WTC11 (cell line): Measurements from ENCODE around the gene STRN3. TPM values are rescaled to one million over a fixed set of nuclear protein-coding genes. Genes with fewer than 3 reads are reported as not detected.

Experiments used
- ATAC-seq: fragments of 200-7000 bp; cut with Tn5 transposase; 2 replicates; pipeline ENCODE4 v1.10.0; 2021; ENCODE audit warnings: mild to moderate bottlenecking, moderate library complexity
- CTCF ChIA-PET: fragments of 300-600 bp; sonication (Branson Sonifier 250); formaldehyde crosslinking; loops from one replicate; lab custom pipeline; 2021; ENCODE audit warnings: antibody characterized with exemption; lab: Charles Lee
- POLR2A ChIA-PET: fragments of 350-600 bp; sonication (Branson Sonifier 250); formaldehyde crosslinking; loops from one replicate; lab custom pipeline; 2021; ENCODE audit warnings: antibody characterized with exemption; lab: Charles Lee
- DNase-seq: peaks from one replicate; pipeline ENCODE4 v3.0.0; 2021; ENCODE audit warnings: low spot score
- H3K27ac Mint-ChIP-seq: 2 replicates; pipeline ENCODE4 v1.8.0; 2021; ENCODE audit warnings: mixed read lengths
- H3K27me3 Mint-ChIP-seq: 2 replicates; pipeline ENCODE4 v1.8.0; 2021; ENCODE audit warnings: low read depth, mild to moderate bottlenecking, moderate library complexity, mixed read lengths
- H3K36me3 Mint-ChIP-seq: 2 replicates; pipeline ENCODE4 v1.8.0; 2021; ENCODE audit warnings: mixed read lengths
- H3K4me1 Mint-ChIP-seq: 2 replicates; pipeline ENCODE4 v1.8.0; 2022; ENCODE audit warnings: mixed read lengths
- H3K4me3 Mint-ChIP-seq: 2 replicates; pipeline ENCODE4 v1.8.0; 2021; ENCODE audit warnings: mild to moderate bottlenecking, moderate library complexity, mixed read lengths
- H3K9me3 Mint-ChIP-seq: 2 replicates; pipeline ENCODE4 v1.8.0; 2021; ENCODE audit warnings: mixed read lengths
- AFF4 ChIP-seq: sonication (generic); formaldehyde crosslinking; IDR thresholded peaks from 2 replicates; pipeline ENCODE4 v1.8.1; 2023; ENCODE audit warnings: mild to moderate bottlenecking, missing genetic modification reagents, borderline replicate concordance
- E2F5 ChIP-seq: sonication (generic); formaldehyde crosslinking; IDR thresholded peaks from 2 replicates; pipeline ENCODE4 v1.8.1; 2022; ENCODE audit warnings: mild to moderate bottlenecking, moderate library complexity, missing genetic modification reagents
- EMX1 ChIP-seq: fragments of 250-450 bp; sonication (Bioruptor Pico); IDR thresholded peaks from 2 replicates; pipeline ENCODE4 v1.8.0; 2021; ENCODE audit warnings: mild to moderate bottlenecking
- FOXK1 ChIP-seq: sonication (generic); formaldehyde crosslinking; IDR thresholded peaks from 2 replicates; pipeline ENCODE4 v1.8.0; 2022; ENCODE audit warnings: mild to moderate bottlenecking, moderate library complexity, missing genetic modification reagents
- FOXP1 ChIP-seq: sonication (generic); formaldehyde crosslinking; IDR thresholded peaks from 2 replicates; pipeline ENCODE4 v1.8.0; 2022; ENCODE audit warnings: missing genetic modification reagents, mild to moderate bottlenecking, moderate library complexity, borderline replicate concordance
- HMGXB4 ChIP-seq: sonication (generic); formaldehyde crosslinking; IDR thresholded peaks from 2 replicates; pipeline ENCODE4 v1.8.1; 2023; ENCODE audit warnings: mild to moderate bottlenecking, moderate library complexity, missing genetic modification reagents
- MXD4 ChIP-seq: fragments of 250-450 bp; sonication (Bioruptor Pico); IDR thresholded peaks from 2 replicates; pipeline ENCODE4 v1.8.0; 2021; ENCODE audit warnings: mild to moderate bottlenecking, moderate library complexity, borderline replicate concordance
- NFE2L1 ChIP-seq: sonication (generic); formaldehyde crosslinking; IDR thresholded peaks from 2 replicates; pipeline ENCODE4 v1.8.1; 2023; ENCODE audit warnings: missing genetic modification reagents
- NFYB ChIP-seq: sonication (generic); formaldehyde crosslinking; conservative IDR thresholded peaks from 2 replicates; pipeline ENCODE4 v1.8.0; 2022; ENCODE audit warnings: low read depth, missing genetic modification reagents
- NR3C1 ChIP-seq: sonication (generic); formaldehyde crosslinking; conservative IDR thresholded peaks from 2 replicates; pipeline ENCODE4 v1.8.1; 2023; ENCODE audit warnings: low read depth, mild to moderate bottlenecking, missing genetic modification reagents
- SMAD3 ChIP-seq: sonication (generic); formaldehyde crosslinking; IDR thresholded peaks from 2 replicates; pipeline ENCODE4 v1.8.0; 2022; ENCODE audit warnings: missing genetic modification reagents, mild to moderate bottlenecking, borderline replicate concordance
- TEAD4 ChIP-seq: sonication (generic); formaldehyde crosslinking; IDR thresholded peaks from 2 replicates; pipeline ENCODE4 v1.8.0; 2022; ENCODE audit warnings: mild to moderate bottlenecking, missing genetic modification reagents
- ZNF219 ChIP-seq: sonication (generic); formaldehyde crosslinking; IDR thresholded peaks from 2 replicates; pipeline ENCODE4 v1.8.0; 2023; ENCODE audit warnings: missing genetic modification reagents, mild to moderate bottlenecking, borderline replicate concordance
- total RNA-seq: library from RNA; stranded (reverse); gene quantifications from 3 replicates; pipeline ENCODE4 v1.2.3, GENCODE V29; 2021
- TF ChIP-seq, protein P1 (sequence below): sonication (generic); formaldehyde crosslinking; IDR thresholded peaks from 2 replicates; pipeline ENCODE4 v1.8.1; 2023; ENCODE audit warnings: mild to moderate bottlenecking, missing genetic modification reagents, moderate library complexity
- TF ChIP-seq, protein P2 (sequence below): sonication (generic); formaldehyde crosslinking; IDR thresholded peaks from 2 replicates; pipeline ENCODE4 v1.8.1; 2023; ENCODE audit warnings: mild to moderate bottlenecking, missing genetic modification reagents, moderate library complexity
- TF ChIP-seq, protein P3 (sequence below): fragments of 250-450 bp; sonication (Bioruptor Pico); IDR thresholded peaks from 2 replicates; pipeline ENCODE4 v1.9.0; 2021; ENCODE audit warnings: moderate library complexity, mild to moderate bottlenecking, inconsistent platforms, borderline replicate concordance
- TF ChIP-seq, protein P4 (sequence below): fragments of 250-450 bp; sonication (Bioruptor Pico); conservative IDR thresholded peaks from 2 replicates; pipeline ENCODE4 v1.9.0; 2021; ENCODE audit warnings: mild to moderate bottlenecking
- TF ChIP-seq, protein P5 (sequence below): sonication (generic); formaldehyde crosslinking; IDR thresholded peaks from 2 replicates; pipeline ENCODE4 v1.8.1; 2023; ENCODE audit warnings: mild to moderate bottlenecking, missing genetic modification reagents

The STRN3 gene
- total RNA-seq, 1 experiment from 2014 or later = 37.1 TPM

DNA sequence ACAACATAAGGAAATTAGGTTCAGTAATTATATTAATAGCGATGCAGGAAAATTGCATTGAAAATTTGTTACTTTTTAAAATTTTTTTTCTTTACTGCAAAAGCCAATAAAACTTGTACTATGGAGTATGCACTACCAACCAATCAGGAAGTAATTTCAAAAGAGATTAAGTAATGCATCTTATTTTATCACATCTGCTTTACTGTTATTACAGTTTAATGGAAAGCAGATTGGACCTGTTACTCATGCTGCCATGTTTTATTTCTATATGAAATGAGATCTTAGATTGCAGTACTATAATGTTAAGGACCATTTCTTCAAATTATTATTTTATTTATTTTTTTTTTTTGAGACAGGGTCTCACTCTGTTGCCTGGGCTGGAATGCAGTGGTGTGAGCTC, 1.7 kb upstream of the STRN3 start:
- ATAC-seq = no peak
- DNase-seq = no peak
- ChIA-PET CTCF (no interaction called here), POLR2A (no interaction called here)
- no peak overlapping the region for H3K27ac Mint-ChIP-seq
- H3K36me3 Mint-ChIP-seq = no peaks in the 10 kb centered on the region
- no peak for TF ChIP-seq MXD4 (CRISPR knock-in tag)
- no peak for TF ChIP-seq FOXP1 (CRISPR knock-in tag)
- TF ChIP-seq TEAD4 (CRISPR knock-in tag) = no peak
- no peak for TF ChIP-seq FOXK1 (CRISPR knock-in tag)
- TF ChIP-seq SMAD3 (CRISPR knock-in tag) = no peak
- TF ChIP-seq, protein P1, sequence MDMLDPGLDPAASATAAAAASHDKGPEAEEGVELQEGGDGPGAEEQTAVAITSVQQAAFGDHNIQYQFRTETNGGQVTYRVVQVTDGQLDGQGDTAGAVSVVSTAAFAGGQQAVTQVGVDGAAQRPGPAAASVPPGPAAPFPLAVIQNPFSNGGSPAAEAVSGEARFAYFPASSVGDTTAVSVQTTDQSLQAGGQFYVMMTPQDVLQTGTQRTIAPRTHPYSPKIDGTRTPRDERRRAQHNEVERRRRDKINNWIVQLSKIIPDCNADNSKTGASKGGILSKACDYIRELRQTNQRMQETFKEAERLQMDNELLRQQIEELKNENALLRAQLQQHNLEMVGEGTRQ (CRISPR knock-in tag) = no peak
- TF ChIP-seq AFF4 (CRISPR knock-in tag) = no peak
- no peak for TF ChIP-seq HMGXB4 (CRISPR knock-in tag)
- TF ChIP-seq NFYB (CRISPR knock-in tag) = no peak
- TF ChIP-seq, protein P2, sequence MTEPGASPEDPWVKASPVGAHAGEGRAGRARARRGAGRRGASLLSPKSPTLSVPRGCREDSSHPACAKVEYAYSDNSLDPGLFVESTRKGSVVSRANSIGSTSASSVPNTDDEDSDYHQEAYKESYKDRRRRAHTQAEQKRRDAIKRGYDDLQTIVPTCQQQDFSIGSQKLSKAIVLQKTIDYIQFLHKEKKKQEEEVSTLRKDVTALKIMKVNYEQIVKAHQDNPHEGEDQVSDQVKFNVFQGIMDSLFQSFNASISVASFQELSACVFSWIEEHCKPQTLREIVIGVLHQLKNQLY (CRISPR knock-in tag) = no peak
- TF ChIP-seq, protein P3, sequence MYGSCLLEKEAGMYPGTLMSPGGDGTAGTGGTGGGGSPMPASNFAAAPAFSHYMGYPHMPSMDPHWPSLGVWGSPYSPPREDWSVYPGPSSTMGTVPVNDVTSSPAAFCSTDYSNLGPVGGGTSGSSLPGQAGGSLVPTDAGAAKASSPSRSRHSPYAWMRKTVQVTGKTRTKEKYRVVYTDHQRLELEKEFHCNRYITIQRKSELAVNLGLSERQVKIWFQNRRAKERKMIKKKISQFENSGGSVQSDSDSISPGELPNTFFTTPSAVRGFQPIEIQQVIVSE = no peak
- TF ChIP-seq NFE2L1 (CRISPR knock-in tag) = no peak
- TF ChIP-seq, protein P4, sequence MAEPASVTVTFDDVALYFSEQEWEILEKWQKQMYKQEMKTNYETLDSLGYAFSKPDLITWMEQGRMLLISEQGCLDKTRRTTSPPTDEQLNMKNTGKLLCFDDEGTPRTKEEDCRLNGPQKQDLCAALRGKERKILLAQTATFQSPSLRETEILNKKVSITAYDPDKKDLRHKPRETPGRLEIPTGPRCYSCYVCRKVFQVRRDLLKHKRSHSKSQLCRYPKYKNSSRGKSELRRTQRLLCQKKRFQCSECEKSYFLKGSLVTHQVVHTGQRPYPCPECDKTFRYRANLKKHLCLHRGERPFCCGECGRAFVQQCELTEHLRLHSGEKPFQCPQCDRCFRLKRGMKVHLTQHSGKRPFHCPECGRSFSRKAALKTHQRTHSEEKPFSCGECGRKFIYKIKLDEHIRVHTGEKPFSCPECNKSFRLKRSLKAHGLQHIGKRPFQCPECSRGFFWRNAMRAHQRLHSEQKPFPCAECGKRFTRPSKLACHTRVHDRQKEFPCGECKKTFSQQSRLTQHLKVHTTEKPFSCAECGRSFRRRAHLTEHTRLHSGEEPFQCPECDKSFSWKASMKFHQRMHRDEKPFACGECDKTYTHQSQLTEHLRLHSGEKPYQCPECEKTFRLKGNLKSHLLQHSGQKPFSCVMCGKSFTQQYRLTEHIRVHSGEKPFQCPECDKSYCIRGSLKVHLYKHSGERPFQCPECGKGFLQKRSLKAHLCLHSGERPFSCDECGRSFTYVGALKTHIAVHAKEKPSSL (CRISPR knock-in tag) = no peak
- TF ChIP-seq E2F5 (CRISPR knock-in tag) = no peak
- no peak for TF ChIP-seq NR3C1 (CRISPR knock-in tag)
- no peak for TF ChIP-seq ZNF219 (CRISPR knock-in tag)
- TF ChIP-seq EMX1 = no peak
- TF ChIP-seq, protein P5, sequence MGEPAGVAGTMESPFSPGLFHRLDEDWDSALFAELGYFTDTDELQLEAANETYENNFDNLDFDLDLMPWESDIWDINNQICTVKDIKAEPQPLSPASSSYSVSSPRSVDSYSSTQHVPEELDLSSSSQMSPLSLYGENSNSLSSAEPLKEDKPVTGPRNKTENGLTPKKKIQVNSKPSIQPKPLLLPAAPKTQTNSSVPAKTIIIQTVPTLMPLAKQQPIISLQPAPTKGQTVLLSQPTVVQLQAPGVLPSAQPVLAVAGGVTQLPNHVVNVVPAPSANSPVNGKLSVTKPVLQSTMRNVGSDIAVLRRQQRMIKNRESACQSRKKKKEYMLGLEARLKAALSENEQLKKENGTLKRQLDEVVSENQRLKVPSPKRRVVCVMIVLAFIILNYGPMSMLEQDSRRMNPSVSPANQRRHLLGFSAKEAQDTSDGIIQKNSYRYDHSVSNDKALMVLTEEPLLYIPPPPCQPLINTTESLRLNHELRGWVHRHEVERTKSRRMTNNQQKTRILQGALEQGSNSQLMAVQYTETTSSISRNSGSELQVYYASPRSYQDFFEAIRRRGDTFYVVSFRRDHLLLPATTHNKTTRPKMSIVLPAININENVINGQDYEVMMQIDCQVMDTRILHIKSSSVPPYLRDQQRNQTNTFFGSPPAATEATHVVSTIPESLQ (CRISPR knock-in tag) = no peak
- H3K4me1 Mint-ChIP-seq = peaks cover 37% of the 10 kb centered on the region
- no peaks in the 10 kb centered on the region for H3K27me3 Mint-ChIP-seq
- no peaks in the 10 kb centered on the region for H3K9me3 Mint-ChIP-seq
- H3K4me3 Mint-ChIP-seq = peak overlapping the region; percentile 89; the same call in 1 of the 2 replicates
